ENCODE measurements around the gene ADH1C. TPM values are rescaled to one million over a fixed set of nuclear protein-coding genes. Genes with fewer than 3 reads are reported as not detected.
"Not testable (repeated sequence)": the region's sequence is repeated elsewhere in the genome, so short reads cannot be mapped to it uniquely, and the experiment has no call there.

Gene ADH1C
- total RNA-seq, 2 experiments from 2014 or later = not detected

- POLR2A ChIA-PET = interaction anchor here (1.1 kb wide), 1 partner anchor 12 kb away, joined by 3 read pairs; no protein-coding TSS in a partner anchor
- TF ChIP-seq EZH2phosphoT487 (IDR thresholded peaks at IDR 0.05; ENCODE audit: borderline replicate concordance, low read depth, low read length) = no peak
- TF ChIP-seq CTCF (conservative IDR thresholded peaks at IDR 0.05; ENCODE audit: low read length) = no peak
- Histone ChIP-seq H3K4me1 (ENCODE audit: insufficient read depth, low read length, poor library complexity, severe bottlenecking) (no peaks in the 10 kb centered on the region), H3K9me2 (ENCODE audit: insufficient read depth, low read length) (no peaks in the 10 kb centered on the region), H3K4me3 (ENCODE audit: low read depth, low read length, poor library complexity, severe bottlenecking) (no peak overlapping the region), H2AFZ (ENCODE audit: low read length) (no peak overlapping the region), H3K79me2 (ENCODE audit: insufficient read depth, low read depth, low read length) (no peaks in the 10 kb centered on the region), H3K36me3 (ENCODE audit: insufficient read depth, low read length) (no peaks in the 10 kb centered on the region), H3K4me2 (ENCODE audit: low read length) (no peak overlapping the region), H4K20me1 (ENCODE audit: insufficient read depth, low read length) (no peaks in the 10 kb centered on the region), H3K9me3 (ENCODE audit: low read length) (no peaks in the 10 kb centered on the region), H3K27ac (ENCODE audit: low read depth, low read length, poor library complexity, severe bottlenecking) (no peak overlapping the region)
- CTCF ChIA-PET (ENCODE audit: unreplicated experiment) = no interaction called here
- no TSS peak for BruUV-seq (replicated peaks)
- no peak for DNase-seq (ENCODE audit: low spot score)
- intact Hi-C loops (cut with micrococcal nuclease; ENCODE audit: unreplicated experiment) = no loop called here
Measured at GRCh38 chr4:99379571-99379970, 27.0 kb upstream of the ADH1C start.

GRCh38 chr4:99378876-99379275, 26.3 kb upstream of the ADH1C start:
- TF ChIP-seq EZH2phosphoT487 (IDR thresholded peaks at IDR 0.05; ENCODE audit: borderline replicate concordance, low read depth, low read length) = no peak
- TF ChIP-seq CTCF (conservative IDR thresholded peaks at IDR 0.05; ENCODE audit: low read length) = no peak
- H3K36me3 ChIP-seq (ENCODE audit: insufficient read depth, low read length) = no peaks in the 10 kb centered on the region
- no TSS peak for BruUV-seq (replicated peaks)
- intact Hi-C loops (cut with micrococcal nuclease; ENCODE audit: unreplicated experiment) = no loop called here
- no peaks in the 10 kb centered on the region for H3K9me2 ChIP-seq (ENCODE audit: insufficient read depth, low read length)
- no peak overlapping the region for H3K4me3 ChIP-seq (ENCODE audit: low read depth, low read length, poor library complexity, severe bottlenecking)
- H3K79me2 ChIP-seq (ENCODE audit: insufficient read depth, low read depth, low read length) = no peaks in the 10 kb centered on the region
- ChIA-PET POLR2A (interaction anchor here (1.1 kb wide), 1 partner anchor 12 kb away, joined by 3 read pairs; no protein-coding TSS in a partner anchor), CTCF (ENCODE audit: unreplicated experiment) (no interaction called here)
- DNase-seq (ENCODE audit: low spot score) = no peak
- no peak overlapping the region for H2AFZ ChIP-seq (ENCODE audit: low read length)
- H4K20me1 ChIP-seq (ENCODE audit: insufficient read depth, low read length) = no peaks in the 10 kb centered on the region
- no peaks in the 10 kb centered on the region for H3K9me3 ChIP-seq (ENCODE audit: low read length)
- H3K4me1 ChIP-seq (ENCODE audit: insufficient read depth, low read length, poor library complexity, severe bottlenecking) = no peaks in the 10 kb centered on the region
- no peak overlapping the region for H3K4me2 ChIP-seq (ENCODE audit: low read length)
- H3K27ac ChIP-seq (ENCODE audit: low read depth, low read length, poor library complexity, severe bottlenecking) = no peak overlapping the region

- H3K9me2 ChIP-seq (ENCODE audit: insufficient read depth, low read length); H3K9me3 ChIP-seq (ENCODE audit: low read length); H3K36me3 ChIP-seq (ENCODE audit: insufficient read depth, low read length); H4K20me1 ChIP-seq (ENCODE audit: insufficient read depth, low read length); H3K4me2 ChIP-seq (ENCODE audit: low read length); H3K4me1 ChIP-seq (ENCODE audit: insufficient read depth, low read length, poor library complexity, severe bottlenecking); H3K27ac ChIP-seq (ENCODE audit: low read depth, low read length, poor library complexity, severe bottlenecking); BruUV-seq (replicated peaks); H3K4me3 ChIP-seq (ENCODE audit: low read depth, low read length, poor library complexity, severe bottlenecking); H2AFZ ChIP-seq (ENCODE audit: low read length); H3K79me2 ChIP-seq (ENCODE audit: insufficient read depth, low read depth, low read length); CTCF ChIA-PET (ENCODE audit: unreplicated experiment); intact Hi-C loops (cut with micrococcal nuclease; ENCODE audit: unreplicated experiment): not testable (repeated sequence)
- TF ChIP-seq CTCF (conservative IDR thresholded peaks at IDR 0.05; ENCODE audit: low read length) = peak; percentile 47; the same call in 1 of the 2 replicates
- POLR2A ChIA-PET = interaction anchor here (0.7 kb wide), 1 partner anchor 867 kb away, joined by 3 read pairs; no protein-coding TSS in a partner anchor
- DNase-seq (ENCODE audit: low spot score) = peak; percentile 4
Measured at GRCh38 chr4:99377341-99377740, 24.8 kb upstream of the ADH1C start.

GRCh38 chr4:99372464-99372863, 19.9 kb upstream of the ADH1C start:
- H3K36me3 ChIP-seq (ENCODE audit: insufficient read depth, low read length); BruUV-seq (replicated peaks); CTCF ChIA-PET (ENCODE audit: unreplicated experiment); H4K20me1 ChIP-seq (ENCODE audit: insufficient read depth, low read length); POLR2A ChIA-PET; intact Hi-C loops (cut with micrococcal nuclease; ENCODE audit: unreplicated experiment); H3K4me1 ChIP-seq (ENCODE audit: insufficient read depth, low read length, poor library complexity, severe bottlenecking); H3K79me2 ChIP-seq (ENCODE audit: insufficient read depth, low read depth, low read length); H3K4me2 ChIP-seq (ENCODE audit: low read length); DNase-seq (ENCODE audit: low spot score); H3K27ac ChIP-seq (ENCODE audit: low read depth, low read length, poor library complexity, severe bottlenecking); H3K4me3 ChIP-seq (ENCODE audit: low read depth, low read length, poor library complexity, severe bottlenecking); H2AFZ ChIP-seq (ENCODE audit: low read length); H3K9me3 ChIP-seq (ENCODE audit: low read length); H3K9me2 ChIP-seq (ENCODE audit: insufficient read depth, low read length): not testable (repeated sequence)

GRCh38 chr4:99367817-99368216, 15.3 kb upstream of the ADH1C start:
- H3K9me2 ChIP-seq (ENCODE audit: insufficient read depth, low read length); H3K79me2 ChIP-seq (ENCODE audit: insufficient read depth, low read depth, low read length); H3K9me3 ChIP-seq (ENCODE audit: low read length); H2AFZ ChIP-seq (ENCODE audit: low read length); BruUV-seq (replicated peaks); intact Hi-C loops (cut with micrococcal nuclease; ENCODE audit: unreplicated experiment); H3K4me2 ChIP-seq (ENCODE audit: low read length); POLR2A ChIA-PET; DNase-seq (ENCODE audit: low spot score); H3K4me1 ChIP-seq (ENCODE audit: insufficient read depth, low read length, poor library complexity, severe bottlenecking); H3K36me3 ChIP-seq (ENCODE audit: insufficient read depth, low read length); CTCF ChIA-PET (ENCODE audit: unreplicated experiment); H3K27ac ChIP-seq (ENCODE audit: low read depth, low read length, poor library complexity, severe bottlenecking); H4K20me1 ChIP-seq (ENCODE audit: insufficient read depth, low read length); H3K4me3 ChIP-seq (ENCODE audit: low read depth, low read length, poor library complexity, severe bottlenecking): not testable (repeated sequence)

Data from OCI-LY7 (cell line).